GM21528 (cell line): ENCODE results near the gene SCYL1.
A peak's percentile ranks its signal among the peaks of the same experiment; 100 is the strongest.

Experiments
- ATAC-seq: cut with Tn5 transposase; IDR thresholded peaks from one replicate; pipeline ENCODE4 v1.9.1; 2021; ENCODE audit warnings: mild to moderate bottlenecking, moderate library complexity; ENCODE audit not compliant: unreplicated experiment, low FRiP score

Gene SCYL1

GRCh38 chr11:65532388-65533064 lies 7.6 kb downstream of the SCYL1 start:
- ATAC-seq: no peak

DNA sequence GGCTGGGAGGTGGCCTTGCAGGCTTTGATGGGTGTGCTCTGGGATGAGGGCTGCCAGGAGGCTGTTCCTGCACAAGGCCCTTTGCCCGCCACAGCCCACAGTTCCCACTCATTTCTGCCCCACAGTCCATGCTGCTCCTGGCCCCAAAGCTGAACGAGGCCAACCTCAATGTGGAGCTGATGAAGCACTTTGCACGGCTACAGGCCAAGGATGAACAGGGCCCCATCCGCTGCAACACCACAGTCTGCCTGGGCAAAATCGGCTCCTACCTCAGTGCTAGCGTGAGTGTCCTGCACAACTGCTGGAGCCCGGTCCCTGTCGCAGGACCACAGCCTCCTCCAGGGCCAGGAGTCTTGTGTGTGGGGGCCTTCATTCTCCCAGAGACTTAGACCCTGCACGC lies 10.2 kb downstream of the SCYL1 start:
- ATAC-seq: no peak

DNA sequence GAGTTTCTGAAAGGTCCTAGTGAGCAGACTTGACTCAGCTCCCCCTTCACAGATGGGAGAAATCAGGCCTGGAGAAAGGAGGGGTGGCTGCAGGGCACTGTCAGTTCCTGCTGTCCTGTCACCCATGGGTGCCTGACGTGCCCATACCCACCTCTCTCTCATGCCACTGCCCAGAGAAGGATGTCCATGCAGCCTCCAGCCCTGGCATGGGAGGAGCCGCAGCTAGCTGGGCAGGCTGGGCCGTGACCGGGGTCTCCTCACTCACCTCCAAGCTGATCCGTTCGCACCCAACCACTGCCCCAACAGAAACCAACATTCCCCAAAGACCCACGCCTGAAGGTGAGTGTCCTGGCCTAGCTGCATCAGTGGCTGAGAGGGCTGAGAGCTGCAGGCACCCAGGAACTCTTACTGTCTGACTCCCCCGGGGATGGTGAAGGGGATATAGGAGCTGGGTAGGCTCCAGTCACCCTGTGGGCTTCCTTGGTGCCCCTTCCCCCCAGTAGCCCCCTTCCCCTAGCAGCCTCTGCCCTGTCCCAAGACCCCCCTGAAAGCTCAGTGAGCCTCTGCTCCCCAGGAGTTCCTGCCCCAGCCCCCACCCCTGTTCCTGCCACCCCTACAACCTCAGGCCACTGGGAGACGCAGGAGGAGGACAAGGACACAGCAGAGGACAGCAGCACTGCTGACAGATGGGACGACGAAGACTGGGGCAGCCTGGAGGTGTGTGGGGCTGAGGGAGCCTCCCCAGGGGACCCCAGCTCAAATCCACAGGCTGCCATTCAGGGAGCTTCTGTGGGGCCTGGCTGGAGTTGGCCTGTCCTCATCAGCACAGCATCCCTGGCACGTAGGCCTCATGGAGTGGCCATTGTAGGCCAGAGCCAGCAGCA lies 11.8 kb downstream of the SCYL1 start:
- no peak for ATAC-seq

DNA sequence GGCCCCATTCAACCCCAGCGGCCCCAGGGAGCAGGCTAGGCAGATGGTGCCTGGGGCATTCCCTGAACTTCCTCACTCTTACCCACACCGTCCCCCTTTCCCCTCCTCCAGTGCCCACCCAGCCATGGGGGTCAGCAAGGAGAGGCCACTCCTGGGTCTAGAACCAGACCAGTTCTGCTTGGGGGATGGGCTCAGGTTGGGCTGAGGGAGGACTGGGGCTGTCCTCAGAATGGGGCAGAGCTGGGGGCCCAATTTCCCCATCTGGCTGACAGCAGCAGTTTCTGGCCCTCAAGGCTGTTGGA lies 12.4 kb downstream of the SCYL1 start:
- ATAC-seq: no peak

DNA sequence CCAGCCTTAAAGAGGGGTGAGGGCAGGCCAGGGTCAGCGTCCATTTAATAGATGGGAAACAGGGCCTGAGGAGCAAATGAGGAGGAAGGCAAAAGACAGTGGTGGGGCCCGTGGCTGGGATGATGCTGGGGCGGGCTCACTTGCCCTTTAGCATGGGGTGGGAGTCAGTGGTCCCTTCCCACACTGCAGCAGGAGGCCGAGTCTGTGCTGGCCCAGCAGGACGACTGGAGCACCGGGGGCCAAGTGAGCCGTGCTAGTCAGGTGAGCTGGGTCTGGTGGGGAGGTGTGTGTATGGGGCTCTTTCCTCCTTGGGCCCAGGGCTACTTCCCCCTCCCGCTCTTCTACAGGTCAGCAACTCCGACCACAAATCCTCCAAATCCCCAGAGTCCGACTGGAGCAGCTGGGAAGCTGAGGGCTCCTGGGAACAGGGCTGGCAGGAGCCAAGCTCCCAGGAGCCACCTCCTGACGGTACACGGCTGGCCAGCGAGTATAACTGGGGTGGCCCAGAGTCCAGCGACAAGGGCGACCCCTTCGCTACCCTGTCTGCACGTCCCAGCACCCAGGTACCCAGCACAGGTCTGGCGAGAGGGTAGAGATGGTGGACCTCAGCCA lies 12.8 kb downstream of the SCYL1 start:
- no peak for ATAC-seq

DNA sequence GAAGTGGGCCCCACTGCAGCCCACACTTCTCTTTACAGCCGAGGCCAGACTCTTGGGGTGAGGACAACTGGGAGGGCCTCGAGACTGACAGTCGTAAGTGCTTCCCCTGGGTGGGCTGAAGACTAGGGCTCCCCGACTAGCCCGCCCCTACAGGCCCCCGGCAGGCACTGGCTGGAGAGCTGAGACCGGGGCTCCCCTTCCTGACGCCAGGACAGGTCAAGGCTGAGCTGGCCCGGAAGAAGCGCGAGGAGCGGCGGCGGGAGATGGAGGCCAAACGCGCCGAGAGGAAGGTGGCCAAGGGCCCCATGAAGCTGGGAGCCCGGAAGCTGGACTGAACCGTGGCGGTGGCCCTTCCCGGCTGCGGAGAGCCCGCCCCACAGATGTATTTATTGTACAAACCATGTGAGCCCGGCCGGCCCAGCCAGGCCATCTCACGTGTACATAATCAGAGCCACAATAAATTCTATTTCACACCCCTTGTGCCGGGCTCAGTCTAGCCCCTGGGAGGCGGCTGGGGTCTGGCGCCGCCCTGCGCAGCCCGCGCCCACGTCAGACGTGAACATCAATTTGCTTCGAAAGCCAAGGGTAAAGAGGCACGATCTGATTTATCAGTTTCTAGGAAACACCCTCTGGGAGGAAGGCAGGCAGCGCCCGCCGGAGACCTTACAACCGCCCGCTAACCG lies 13.5 kb downstream of the SCYL1 start:
- no peak for ATAC-seq

DNA sequence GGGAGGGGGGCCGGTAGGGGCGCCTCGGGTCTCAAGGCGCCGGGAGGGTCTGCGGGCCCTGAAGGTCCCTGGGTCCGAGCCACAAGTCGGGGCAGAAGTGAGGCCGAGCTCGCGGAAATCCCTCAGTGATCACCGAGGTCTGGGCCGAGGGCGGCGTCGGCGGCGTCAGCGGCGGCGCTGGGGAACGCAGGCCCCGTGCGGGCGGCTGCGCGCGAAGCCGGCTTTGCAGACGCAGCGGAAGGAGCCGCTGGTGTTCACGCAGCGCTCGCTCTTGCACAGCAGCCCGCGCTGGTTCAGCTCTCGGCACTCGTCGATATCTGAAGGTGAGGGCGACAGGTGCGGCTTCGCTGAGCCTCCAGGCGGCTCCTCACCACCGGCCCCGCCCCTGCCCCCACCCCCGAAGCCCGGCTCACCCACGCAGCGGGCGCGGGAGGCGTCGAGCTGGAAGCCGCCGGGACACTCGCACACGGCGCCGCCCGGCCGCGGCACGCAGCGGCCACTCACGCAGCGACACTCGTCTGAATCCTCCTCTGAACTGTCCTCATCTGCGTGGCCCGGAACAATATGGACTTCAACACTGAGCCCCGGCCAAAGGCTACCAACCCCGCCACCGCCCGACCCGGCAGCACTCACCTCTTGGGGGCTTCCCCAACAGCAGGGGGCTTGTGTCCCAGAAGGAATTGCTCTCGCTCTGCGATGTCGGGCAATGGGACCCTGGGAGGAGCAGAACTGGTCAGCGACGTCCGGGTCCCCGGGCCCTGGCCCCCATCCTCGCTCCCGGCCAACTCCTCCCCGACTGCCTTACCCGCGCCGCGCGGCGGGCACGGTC lies 14.2 kb downstream of the SCYL1 start:
- ATAC-seq: no peak

GRCh38 chr11:65539744-65540289 lies 14.9 kb downstream of the SCYL1 start:
- ATAC-seq: peak; percentile 2

DNA sequence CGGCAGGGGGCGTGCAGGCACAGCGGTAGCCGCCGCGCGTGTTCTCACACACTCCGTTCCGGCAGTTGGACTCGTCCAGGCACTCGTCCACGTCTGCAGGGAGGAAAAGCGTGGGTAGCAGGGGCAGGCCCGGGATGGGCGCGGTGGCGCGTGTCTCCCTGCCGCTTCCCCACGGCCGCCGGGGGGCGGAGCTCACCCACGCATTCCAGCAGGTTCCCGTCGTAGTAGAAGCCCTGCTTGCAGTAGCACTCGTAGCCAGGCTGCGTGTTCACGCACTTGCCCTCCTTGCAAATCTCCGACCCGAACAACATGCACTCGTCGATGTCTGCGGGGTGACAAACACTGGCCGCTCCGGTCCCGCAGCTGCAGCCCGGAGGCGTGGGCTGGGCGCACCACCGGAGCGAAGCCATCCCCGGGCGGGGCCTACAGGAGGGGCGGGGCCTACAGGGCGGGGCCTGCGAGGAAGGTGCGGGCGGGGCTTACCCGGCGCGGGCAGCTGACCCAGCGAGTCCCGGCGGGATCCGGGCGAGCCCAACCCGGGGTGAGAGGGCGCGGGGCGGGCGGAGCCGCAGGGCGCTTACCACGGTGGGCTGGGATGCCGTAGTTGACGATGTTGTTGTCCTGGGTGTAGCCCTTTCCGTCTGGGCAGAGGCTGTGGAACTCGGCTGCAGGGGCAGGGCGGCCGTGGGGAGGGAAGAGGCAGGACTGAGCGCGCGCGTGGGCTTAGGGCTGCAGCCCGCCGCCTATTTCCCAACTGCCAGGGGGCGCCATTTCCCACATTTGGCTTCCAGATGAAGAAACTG lies 15.6 kb downstream of the SCYL1 start:
- peak; percentile 56 for ATAC-seq

DNA sequence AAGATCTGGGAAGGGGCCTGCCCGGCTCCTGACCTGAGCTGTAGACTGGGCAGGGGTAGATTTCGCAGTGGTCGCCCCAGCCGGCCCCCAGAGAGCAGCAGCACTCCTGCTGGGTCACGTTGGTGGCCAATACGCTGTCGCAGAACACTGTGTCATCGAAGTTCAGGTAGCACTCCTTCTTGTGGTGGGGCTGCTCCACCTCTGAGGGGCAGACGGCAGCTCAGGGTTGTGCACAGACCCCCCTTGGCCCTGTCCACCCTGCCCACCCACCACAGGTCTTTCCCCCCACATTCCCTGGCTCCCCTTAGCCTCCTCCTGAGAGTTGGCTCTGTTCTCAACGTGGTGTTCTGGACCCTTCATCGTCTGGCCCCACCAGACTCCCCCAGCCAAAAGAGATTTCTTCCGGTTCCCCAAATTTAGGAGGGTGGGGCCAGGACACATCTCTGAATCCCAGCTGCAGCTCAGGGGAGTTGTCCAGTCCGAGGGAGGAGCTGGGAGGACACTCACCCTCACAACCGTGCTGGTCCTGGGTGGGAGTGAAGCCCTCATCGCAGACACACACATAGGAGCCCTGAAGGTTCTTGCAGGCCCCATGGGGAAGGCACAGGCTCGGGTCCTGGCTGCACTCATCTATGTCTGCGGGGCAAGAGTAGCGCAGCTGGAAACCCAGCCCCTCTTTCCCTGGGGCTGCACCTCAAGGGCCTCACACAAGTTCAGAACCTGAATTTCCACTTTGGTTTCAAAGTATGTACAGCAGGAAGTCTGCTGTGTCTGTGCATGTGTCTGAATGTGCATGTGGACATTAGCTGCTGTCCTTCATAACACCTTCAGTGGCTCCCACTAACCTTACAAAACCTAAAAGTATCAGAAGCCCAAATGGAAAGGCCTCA lies 16.5 kb downstream of the SCYL1 start:
- no peak for ATAC-seq

DNA sequence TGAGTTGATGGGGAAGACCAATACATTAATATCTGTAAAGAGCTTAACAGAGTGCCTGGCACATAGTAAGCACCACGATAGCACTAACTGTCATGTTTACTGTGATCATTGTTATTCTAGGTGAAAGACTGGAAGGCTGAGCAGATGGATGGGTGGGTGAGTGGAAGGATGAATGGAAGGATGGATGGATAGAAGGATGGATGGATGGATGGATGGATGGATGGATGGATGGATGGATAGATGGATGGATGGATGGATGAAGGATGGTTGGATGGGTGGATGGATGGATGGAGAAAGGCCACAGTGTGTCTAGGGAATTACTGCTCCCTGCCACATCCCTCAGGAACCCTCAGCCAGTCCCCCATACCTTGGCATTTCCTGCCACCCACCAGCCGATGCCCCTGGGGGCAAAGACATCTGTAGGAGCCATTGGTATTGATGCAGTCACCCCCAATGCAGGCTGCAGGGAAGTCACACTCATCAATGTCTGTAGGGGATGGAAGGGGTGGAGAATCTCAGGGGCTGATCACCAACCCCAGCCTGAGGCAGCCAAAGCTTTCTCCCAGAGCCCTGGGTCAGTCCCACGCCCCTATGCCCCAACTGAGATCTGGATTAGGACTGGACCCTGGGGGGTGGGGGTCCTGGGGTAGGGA lies 18.0 kb downstream of the SCYL1 start:
- no peak for ATAC-seq

DNA sequence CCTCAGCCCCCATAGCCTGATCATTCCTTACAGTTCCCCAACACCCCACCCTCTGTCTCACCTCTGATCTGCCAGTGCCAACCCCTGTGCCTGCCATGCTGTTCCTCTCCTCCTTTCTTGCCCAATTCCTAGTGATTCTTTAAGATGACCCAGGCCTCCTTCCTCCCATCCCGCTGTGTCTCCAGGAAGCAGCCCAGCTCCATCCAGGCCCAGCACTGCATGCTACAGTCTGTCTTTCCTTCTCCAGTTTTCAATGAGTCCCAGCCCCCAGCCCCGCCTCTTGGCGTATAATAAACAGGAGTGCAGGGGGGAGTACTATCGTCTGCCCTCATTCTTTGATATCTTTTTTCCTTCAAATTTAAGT lies 21.0 kb downstream of the SCYL1 start:
- ATAC-seq: no peak

- peak; percentile 57 for ATAC-seq
Measured at GRCh38 chr11:65546217-65546958, 21.5 kb downstream of the SCYL1 start.

DNA sequence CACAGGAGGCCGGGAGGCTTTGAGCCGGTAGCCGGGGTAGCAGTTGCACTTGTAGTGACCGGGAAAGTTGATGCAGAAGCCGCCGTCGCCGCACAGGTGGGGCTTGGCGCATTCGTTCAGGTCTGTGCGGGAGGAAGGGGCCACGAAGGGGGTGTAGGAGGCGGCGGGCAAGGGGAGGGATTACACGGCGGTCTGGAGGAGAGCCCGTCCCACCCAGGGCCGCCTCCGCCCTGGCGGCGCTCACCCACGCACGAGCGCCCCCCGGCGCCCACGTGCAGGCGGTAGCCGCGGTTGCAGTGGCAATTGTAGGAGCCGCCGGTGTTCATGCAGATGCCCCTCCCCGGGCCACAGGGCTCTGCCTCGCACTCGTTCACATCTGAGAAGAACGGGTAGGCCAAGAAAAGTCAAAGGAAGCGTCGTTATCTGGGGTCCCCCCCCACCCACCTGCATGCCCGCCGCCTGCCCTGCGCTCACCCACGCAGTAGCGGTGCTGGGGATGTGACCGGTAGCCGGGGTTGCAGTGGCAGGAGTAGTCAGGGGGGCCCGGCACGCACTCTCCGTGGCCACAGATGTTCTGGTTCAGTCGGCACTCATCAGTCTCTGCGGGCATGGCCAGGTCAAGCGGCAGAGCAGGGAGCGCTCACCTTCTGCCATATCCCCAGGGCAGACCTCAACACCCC lies 22.7 kb downstream of the SCYL1 start:
- ATAC-seq: no peak

- no peak for ATAC-seq
Measured at GRCh38 chr11:65548395-65548794, 23.5 kb downstream of the SCYL1 start.

GRCh38 chr11:65549096-65549495 lies 24.2 kb downstream of the SCYL1 start:
- ATAC-seq: no peak
